ENCODE results near the gene PLA2G15. TPM values are rescaled to one million over a fixed set of nuclear protein-coding genes. Genes with fewer than 3 reads are reported as not detected.

PLA2G15 gene
- total and polyA plus RNA-seq, 2 donors (not counting 1 experiment from before 2014, with no cell fraction given) = 6.1 to 12.5 TPM

- H4K20me1 ChIP-seq (ENCODE audit: control insufficient read depth, insufficient read depth, low read length, poor library complexity, severe bottlenecking) = peaks cover 36% of the 10 kb centered on the region
- DNase-seq (no peak), ATAC-seq (ENCODE audit: low read depth) (no peak)
- peaks cover 12% of the 10 kb centered on the region for H3K79me2 ChIP-seq (ENCODE audit: control insufficient read depth, insufficient read depth, low read length)
- H3K4me3 ChIP-seq (ENCODE audit: control extremely low read depth in 1 of 5, extremely low read depth in 1 of 5, insufficient read depth in 1 of 5, low read depth in 2 of 5, low read length in 4 of 5) = no peak overlapping the region
- Mint-ChIP-seq H3K4me1 (no peaks in the 10 kb centered on the region), H3K27me3 (no peaks in the 10 kb centered on the region), H3K27ac (no peak overlapping the region), H3K9me3 (ENCODE audit: insufficient read depth) (no peaks in the 10 kb centered on the region), H3K4me3 (no peak overlapping the region)
- POLR2A ChIA-PET = no interaction called here
- TF ChIP-seq CTCF (IDR thresholded peaks at IDR 0.05) = no peak
- TF ChIP-seq EZH2 (IDR thresholded peaks at IDR 0.05; ENCODE audit: borderline replicate concordance, insufficient read depth, low read depth, low read length, poor library complexity, severe bottlenecking) = no peak
- H3K9ac ChIP-seq (ENCODE audit: low read length) = no peak overlapping the region
- H3K4me1 ChIP-seq (ENCODE audit: control insufficient read depth in 2 of 2, insufficient read depth in 2 of 2, low read length in 2 of 2) = no peaks in the 10 kb centered on the region
- intact Hi-C loops (cut with micrococcal nuclease) = no loop called here
- CTCF ChIA-PET = interaction anchor here (0.6 to 2.4 kb wide), 4 partner anchors 37 to 60 kb away, joined by 3 to 11 read pairs (median 6); partner anchors contain the start of gene SLC7A6
- H3K36me3 ChIP-seq (replicated peaks in 1 of 2; ENCODE audit: control extremely low read depth in 1 of 2, control insufficient read depth in 1 of 2, extremely low read depth in 1 of 2, insufficient read depth in 2 of 2, low read length in 1 of 2) = peaks cover 0 to 91% of the 10 kb centered on the region in 2 experiments
- WGBS (ENCODE audit: insufficient coverage) = 97% methylated on average over 5 of the region's 7 CpGs
- H3K4me2 ChIP-seq (replicated peaks; ENCODE audit: low read depth, low read length, poor library complexity, severe bottlenecking) = no peak overlapping the region
- H3K9me3 ChIP-seq (ENCODE audit: control extremely low read depth in 1 of 3, control insufficient read depth in 2 of 3, insufficient read depth in 1 of 3, low read length in 2 of 3) = no peaks in the 10 kb centered on the region
- H2AFZ ChIP-seq (ENCODE audit: insufficient read depth, low read depth, low read length, poor library complexity, severe bottlenecking) = no peak overlapping the region
- H3K27ac ChIP-seq (ENCODE audit: low read length in 2 of 2) = no peak overlapping the region
- H3K27me3 ChIP-seq (replicated peaks in 1 of 4; ENCODE audit: control extremely low read depth in 1 of 4, control insufficient read depth in 3 of 4, insufficient read depth in 4 of 4, low read length in 3 of 4) = no peaks in the 10 kb centered on the region
These were observed 55.7 kb downstream of the PLA2G15 start for GRCh38 chr16:68300734-68301459.

GRCh38 chr16:68306633-68307032 is 61.5 kb downstream of the PLA2G15 start:
- H3K27me3 ChIP-seq (replicated peaks in 1 of 4; ENCODE audit: control extremely low read depth in 1 of 4, control insufficient read depth in 3 of 4, insufficient read depth in 4 of 4, low read length in 3 of 4) = no peaks in the 10 kb centered on the region
- no peak overlapping the region for H3K27ac ChIP-seq (ENCODE audit: low read length in 2 of 2)
- H3K9me3 Mint-ChIP-seq (ENCODE audit: insufficient read depth) = no peaks in the 10 kb centered on the region
- peaks cover 18 to 20% of the 10 kb centered on the region in 2 donors for H3K4me1 ChIP-seq (ENCODE audit: control insufficient read depth in 2 of 2, insufficient read depth in 2 of 2, low read length in 2 of 2)
- H3K4me3 Mint-ChIP-seq = no peak overlapping the region
- no peak for ATAC-seq (ENCODE audit: low read depth)
- no peaks in the 10 kb centered on the region for H3K9me3 ChIP-seq (ENCODE audit: control extremely low read depth in 1 of 3, control insufficient read depth in 2 of 3, insufficient read depth in 1 of 3, low read length in 2 of 3)
- no peaks in the 10 kb centered on the region for H3K27me3 Mint-ChIP-seq
- POLR2A ChIA-PET = no interaction called here
- H3K4me2 ChIP-seq (replicated peaks; ENCODE audit: low read depth, low read length, poor library complexity, severe bottlenecking) = no peak overlapping the region
- H4K20me1 ChIP-seq (ENCODE audit: control insufficient read depth, insufficient read depth, low read length, poor library complexity, severe bottlenecking) = peaks cover 51% of the 10 kb centered on the region
- WGBS (ENCODE audit: insufficient coverage) = 100% methylated on average over 3 of the region's 3 CpGs
- no peak overlapping the region for H3K27ac Mint-ChIP-seq
- TF ChIP-seq CTCF (IDR thresholded peaks at IDR 0.05) = no peak
- TF ChIP-seq EZH2 (IDR thresholded peaks at IDR 0.05; ENCODE audit: borderline replicate concordance, insufficient read depth, low read depth, low read length, poor library complexity, severe bottlenecking) = no peak
- peaks cover 1 to 47% of the 10 kb centered on the region in 2 experiments for H3K36me3 ChIP-seq (replicated peaks in 1 of 2; ENCODE audit: control extremely low read depth in 1 of 2, control insufficient read depth in 1 of 2, extremely low read depth in 1 of 2, insufficient read depth in 2 of 2, low read length in 1 of 2)
- H3K9ac ChIP-seq (ENCODE audit: low read length) = no peak overlapping the region
- peaks cover 24% of the 10 kb centered on the region for H3K4me1 Mint-ChIP-seq
- intact Hi-C loops (cut with micrococcal nuclease) = no loop called here
- H3K4me3 ChIP-seq (ENCODE audit: control extremely low read depth in 1 of 5, extremely low read depth in 1 of 5, insufficient read depth in 1 of 5, low read depth in 2 of 5, low read length in 4 of 5) = no peak overlapping the region
- H2AFZ ChIP-seq (ENCODE audit: insufficient read depth, low read depth, low read length, poor library complexity, severe bottlenecking) = no peak overlapping the region
- H3K79me2 ChIP-seq (ENCODE audit: control insufficient read depth, insufficient read depth, low read length) = peaks cover 57% of the 10 kb centered on the region
- CTCF ChIA-PET = interaction anchor here (1.3 to 10.3 kb wide), 2 partner anchors 33 to 44 kb away, joined by 3 to 185 read pairs; partner anchors contain the start of gene SLC7A6
- no peak for DNase-seq

Data from B cell (primary cell).